GM19395 (cell line): ENCODE measurements around the gene RTL5.

ENCODE experiments used
- ATAC-seq: cut with Tn5 transposase; IDR thresholded peaks from one replicate; pipeline ENCODE4 v1.9.1; 2021; ENCODE audit warnings: mild to moderate bottlenecking, moderate library complexity; ENCODE audit not compliant: unreplicated experiment

RTL5 gene

GRCh38 chrX:72079607-72080006 lies 52.1 kb downstream of the RTL5 start:
- no peak for ATAC-seq

DNA sequence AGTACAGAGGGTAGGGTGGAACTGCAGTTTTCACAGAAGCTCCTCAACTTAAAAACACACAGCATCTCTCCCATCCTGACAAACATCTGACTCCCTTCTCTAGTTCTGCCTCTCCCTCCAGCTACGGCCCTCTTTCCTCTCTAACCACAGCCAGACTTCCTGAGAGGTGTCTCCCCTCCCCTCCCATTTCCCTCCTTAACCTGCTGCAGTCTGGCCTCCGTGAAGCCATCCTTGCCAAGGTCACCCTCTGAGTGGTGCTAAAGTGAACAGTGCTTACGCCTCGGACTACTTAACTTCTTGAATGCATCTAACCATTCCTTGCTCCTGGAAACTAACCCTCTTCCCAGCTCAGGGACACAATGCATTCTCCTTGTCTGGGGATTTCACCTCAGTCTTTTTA lies 53.3 kb downstream of the RTL5 start:
- no peak for ATAC-seq
